ENCODE results near the gene OR11A1. TPM values are rescaled to one million over a fixed set of nuclear protein-coding genes. Genes with fewer than 3 reads are reported as not detected.

Gene OR11A1
- total and polyA plus RNA-seq, 9 donors = not detected

DNA sequence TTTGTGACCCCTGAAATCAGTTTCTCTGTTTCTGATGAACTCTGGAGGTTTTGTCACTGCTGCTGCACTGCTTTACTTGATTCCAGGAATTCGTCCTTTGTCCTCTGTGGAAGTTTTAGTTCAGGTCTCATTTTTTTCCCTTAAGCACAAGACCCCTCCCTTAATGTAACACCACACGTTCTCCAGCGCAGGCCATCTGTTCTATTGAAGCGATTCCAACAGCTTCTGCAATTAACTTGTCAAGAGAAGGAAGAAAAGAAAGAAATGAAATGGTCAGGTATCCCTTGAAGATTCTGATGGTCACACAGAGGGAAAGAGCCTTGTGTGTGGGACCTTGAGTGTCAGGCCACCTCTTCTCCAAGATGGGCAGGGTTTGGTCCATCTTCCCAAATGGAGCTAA lies 38.7 kb upstream of the OR11A1 start:
- peaks cover 4% of the 10 kb centered on the region for H3K27me3 ChIP-seq (ENCODE audit: control insufficient read depth, insufficient read depth, low read length)
- WGBS (ENCODE audit: insufficient coverage) = 100% methylated on average over 1 of the region's 4 CpGs
- no peak for DNase-seq

DNA sequence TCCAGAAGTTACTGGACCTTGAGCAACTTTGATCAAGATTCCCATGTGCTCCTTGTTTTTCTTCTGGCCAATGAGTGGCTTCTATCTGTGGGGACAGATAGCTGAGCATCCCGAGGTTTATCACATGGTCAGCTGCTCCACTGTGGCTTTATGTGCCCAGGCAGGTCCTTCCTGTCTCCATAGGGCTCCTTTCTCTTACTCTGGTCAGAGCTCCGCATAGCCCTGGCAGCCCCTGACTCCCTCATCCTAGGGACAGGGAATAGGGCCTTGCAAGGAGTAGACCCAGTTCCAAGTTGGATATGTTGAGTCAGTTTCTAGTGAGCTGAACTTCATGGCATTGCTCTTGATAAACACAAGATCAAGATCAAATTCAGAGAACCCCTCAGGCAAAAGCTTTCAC lies 37.3 kb upstream of the OR11A1 start:
- no peaks in the 10 kb centered on the region for H3K9me3 ChIP-seq (replicated peaks; ENCODE audit: control insufficient read depth, low read depth, low read length)
- no peaks in the 10 kb centered on the region for H3K36me3 ChIP-seq (ENCODE audit: control insufficient read depth, insufficient read depth, low read length)
- H3K4me3 ChIP-seq (ENCODE audit: low read length) = no peak overlapping the region
- no peaks in the 10 kb centered on the region for H3K27me3 ChIP-seq (ENCODE audit: control insufficient read depth, insufficient read depth, low read length)
- DNase-seq = no peak
- H3K27ac ChIP-seq (ENCODE audit: low read length) = no peak overlapping the region
- no peaks in the 10 kb centered on the region for H3K4me1 ChIP-seq (ENCODE audit: control insufficient read depth, insufficient read depth, low read length)
- WGBS (ENCODE audit: insufficient coverage) = 57% methylated on average over 1 of the region's 2 CpGs

More for the DNA sequence above, 38.7 kb upstream of the OR11A1 start:
- no peak overlapping the region for H3K4me3 ChIP-seq (ENCODE audit: low read length)
- no peaks in the 10 kb centered on the region for H3K9me3 ChIP-seq (replicated peaks; ENCODE audit: control insufficient read depth, low read depth, low read length)
- no peak overlapping the region for H3K27ac ChIP-seq (ENCODE audit: low read length)
- no peaks in the 10 kb centered on the region for H3K36me3 ChIP-seq (ENCODE audit: control insufficient read depth, insufficient read depth, low read length)
- H3K4me1 ChIP-seq (ENCODE audit: control insufficient read depth, insufficient read depth, low read length) = no peaks in the 10 kb centered on the region

DNA sequence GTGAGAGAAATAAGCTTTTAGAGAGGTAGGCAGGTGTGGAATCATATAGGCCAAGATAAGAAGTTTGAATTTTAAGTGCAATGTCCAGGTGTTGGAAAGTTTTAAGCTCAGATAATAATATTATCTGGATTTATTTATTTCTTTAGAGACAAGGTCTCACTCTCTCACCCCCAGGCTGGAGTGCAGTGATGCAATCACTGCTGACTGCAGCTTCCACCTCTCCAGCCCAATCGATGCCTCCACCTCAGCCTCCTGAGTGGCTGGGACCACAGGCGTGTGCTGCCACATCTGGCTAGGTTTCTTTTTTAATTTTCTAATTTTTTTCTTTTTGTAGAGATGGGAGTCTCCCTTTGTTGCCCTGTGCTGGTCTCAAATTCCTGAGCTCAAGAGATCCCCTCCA lies 36.4 kb upstream of the OR11A1 start:
- WGBS (ENCODE audit: insufficient coverage) = no CpG with 5 or more reads among the region's 2 CpGs
- Histone ChIP-seq H3K27ac (ENCODE audit: low read length) (no peak overlapping the region), H3K27me3 (ENCODE audit: control insufficient read depth, insufficient read depth, low read length) (no peaks in the 10 kb centered on the region), H3K4me1 (ENCODE audit: control insufficient read depth, insufficient read depth, low read length) (no peaks in the 10 kb centered on the region), H3K4me3 (ENCODE audit: low read length) (no peak overlapping the region), H3K9me3 (replicated peaks; ENCODE audit: control insufficient read depth, low read depth, low read length) (no peaks in the 10 kb centered on the region), H3K36me3 (ENCODE audit: control insufficient read depth, insufficient read depth, low read length) (no peaks in the 10 kb centered on the region)
- no peak for DNase-seq

- Histone ChIP-seq H3K4me3 (ENCODE audit: low read length) (no peak overlapping the region), H3K27ac (ENCODE audit: low read length) (no peak overlapping the region), H3K27me3 (ENCODE audit: control insufficient read depth, insufficient read depth, low read length) (no peaks in the 10 kb centered on the region), H3K36me3 (ENCODE audit: control insufficient read depth, insufficient read depth, low read length) (no peaks in the 10 kb centered on the region), H3K9me3 (replicated peaks; ENCODE audit: control insufficient read depth, low read depth, low read length) (no peaks in the 10 kb centered on the region), H3K4me1 (ENCODE audit: control insufficient read depth, insufficient read depth, low read length) (no peaks in the 10 kb centered on the region)
- no peak for DNase-seq
- WGBS (ENCODE audit: insufficient coverage) = 100% methylated on average over 1 of the region's 4 CpGs
Observed at GRCh38 chr6:29491574-29491973, 34.7 kb upstream of the OR11A1 start.

DNA sequence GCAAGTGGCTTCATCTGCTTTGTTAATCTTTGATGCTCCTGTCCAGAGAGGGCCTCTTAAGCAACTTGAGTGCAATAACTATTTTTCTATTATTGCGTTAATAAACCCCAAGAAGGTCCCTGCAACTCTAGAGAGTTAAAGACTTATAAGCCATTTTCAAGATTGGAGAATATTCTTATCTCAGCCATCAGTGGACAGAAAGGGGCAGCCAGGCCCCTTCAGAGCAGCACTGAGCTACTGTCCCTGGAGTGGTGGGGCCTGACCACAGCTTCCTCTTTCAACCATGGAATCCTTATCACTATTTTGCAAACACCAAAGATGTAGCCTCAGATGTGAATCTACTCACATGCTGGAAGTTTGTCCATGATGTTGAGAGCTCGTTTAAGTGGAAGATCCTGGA lies 33.7 kb upstream of the OR11A1 start:
- H3K27me3 ChIP-seq (ENCODE audit: control insufficient read depth, insufficient read depth, low read length) = no peaks in the 10 kb centered on the region
- H3K4me1 ChIP-seq (ENCODE audit: control insufficient read depth, insufficient read depth, low read length) = no peaks in the 10 kb centered on the region
- no peaks in the 10 kb centered on the region for H3K9me3 ChIP-seq (replicated peaks; ENCODE audit: control insufficient read depth, low read depth, low read length)
- H3K36me3 ChIP-seq (ENCODE audit: control insufficient read depth, insufficient read depth, low read length) = no peaks in the 10 kb centered on the region
- H3K27ac ChIP-seq (ENCODE audit: low read length) = no peak overlapping the region
- H3K4me3 ChIP-seq (ENCODE audit: low read length) = no peak overlapping the region
- WGBS (ENCODE audit: insufficient coverage) = no CpG with 5 or more reads among the region's 2 CpGs
- DNase-seq = no peak

DNA sequence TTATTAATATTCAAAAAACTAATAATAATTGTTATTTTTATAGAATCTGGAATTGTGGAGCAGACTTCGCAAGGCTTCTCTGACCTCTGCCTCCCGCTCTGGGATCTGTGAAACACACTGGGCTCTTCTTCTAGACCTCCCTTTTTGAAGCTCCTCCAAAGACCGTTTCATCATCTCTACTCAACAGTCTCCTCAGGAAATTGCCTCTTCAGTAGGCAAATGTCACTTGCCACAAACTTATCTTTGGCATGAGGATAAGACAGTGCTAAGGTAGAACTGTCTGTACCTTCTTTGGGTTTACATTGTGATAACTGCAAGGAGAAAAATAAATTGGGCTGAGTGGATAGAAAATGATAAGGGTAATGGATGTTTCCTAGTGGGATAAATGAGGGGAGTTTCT lies 33.2 kb upstream of the OR11A1 start:
- no peaks in the 10 kb centered on the region for H3K27me3 ChIP-seq (ENCODE audit: control insufficient read depth, insufficient read depth, low read length)
- no peaks in the 10 kb centered on the region for H3K36me3 ChIP-seq (ENCODE audit: control insufficient read depth, insufficient read depth, low read length)
- no peak overlapping the region for H3K4me3 ChIP-seq (ENCODE audit: low read length)
- DNase-seq = no peak
- no peak overlapping the region for H3K27ac ChIP-seq (ENCODE audit: low read length)
- 80% methylated on average over 1 of the region's 3 CpGs for WGBS (ENCODE audit: insufficient coverage)
- H3K9me3 ChIP-seq (replicated peaks; ENCODE audit: control insufficient read depth, low read depth, low read length) = no peaks in the 10 kb centered on the region
- no peaks in the 10 kb centered on the region for H3K4me1 ChIP-seq (ENCODE audit: control insufficient read depth, insufficient read depth, low read length)

- Histone ChIP-seq H3K4me3 (ENCODE audit: low read length) (no peak overlapping the region), H3K27me3 (ENCODE audit: control insufficient read depth, insufficient read depth, low read length) (no peaks in the 10 kb centered on the region), H3K27ac (ENCODE audit: low read length) (no peak overlapping the region), H3K9me3 (replicated peaks; ENCODE audit: control insufficient read depth, low read depth, low read length) (no peaks in the 10 kb centered on the region), H3K4me1 (ENCODE audit: control insufficient read depth, insufficient read depth, low read length) (no peaks in the 10 kb centered on the region), H3K36me3 (ENCODE audit: control insufficient read depth, insufficient read depth, low read length) (no peaks in the 10 kb centered on the region)
- WGBS (ENCODE audit: insufficient coverage) = 68% methylated on average over 2 of the region's 8 CpGs
- no peak for DNase-seq
Observed at GRCh38 chr6:29489286-29489685, 32.4 kb upstream of the OR11A1 start.

GRCh38 chr6:29488874-29489273 lies 32.0 kb upstream of the OR11A1 start:
- DNase-seq = no peak
- Histone ChIP-seq H3K9me3 (replicated peaks; ENCODE audit: control insufficient read depth, low read depth, low read length) (no peaks in the 10 kb centered on the region), H3K36me3 (ENCODE audit: control insufficient read depth, insufficient read depth, low read length) (no peaks in the 10 kb centered on the region), H3K27ac (ENCODE audit: low read length) (no peak overlapping the region), H3K27me3 (ENCODE audit: control insufficient read depth, insufficient read depth, low read length) (no peaks in the 10 kb centered on the region), H3K4me3 (ENCODE audit: low read length) (no peak overlapping the region), H3K4me1 (ENCODE audit: control insufficient read depth, insufficient read depth, low read length) (no peaks in the 10 kb centered on the region)

DNA sequence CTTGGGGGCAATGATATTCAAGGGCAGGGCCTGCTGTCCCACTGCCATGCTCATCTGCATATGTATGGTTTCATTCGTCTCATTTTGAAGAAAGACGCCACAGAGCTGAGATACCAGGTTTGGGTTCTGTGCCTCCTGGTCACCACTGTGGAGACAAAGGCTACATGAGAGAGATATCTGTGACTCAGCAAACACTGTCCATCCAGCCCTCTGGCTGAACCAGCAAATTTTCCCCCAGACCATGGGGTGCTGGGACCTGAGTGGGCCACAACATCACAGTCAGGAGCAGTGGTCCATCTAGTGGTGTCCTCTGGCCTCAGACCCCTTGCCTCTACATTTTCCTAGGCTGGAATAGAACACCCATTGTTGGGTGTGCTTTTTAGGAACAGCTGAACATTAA lies 30.8 kb upstream of the OR11A1 start, which contains the start of gene MAS1L:
Gene MAS1L (minus strand): TSS at position 297 of the 400 bp plus-strand sequence. CDS start 54 bp downstream, at position 243.
- Histone ChIP-seq H3K9me3 (replicated peaks; ENCODE audit: control insufficient read depth, low read depth, low read length) (no peaks in the 10 kb centered on the region), H3K27me3 (ENCODE audit: control insufficient read depth, insufficient read depth, low read length) (no peaks in the 10 kb centered on the region), H3K4me3 (ENCODE audit: low read length) (no peak within 1 kb of the TSS), H3K4me1 (ENCODE audit: control insufficient read depth, insufficient read depth, low read length) (no peaks in the 10 kb centered on the region), H3K36me3 (ENCODE audit: control insufficient read depth, insufficient read depth, low read length) (no peaks in the 10 kb centered on the region), H3K27ac (ENCODE audit: low read length) (no peak within 1 kb of the TSS)
- 85% methylated on average over 2 of the region's 2 CpGs for WGBS (ENCODE audit: insufficient coverage)
- no peak for DNase-seq

DNA sequence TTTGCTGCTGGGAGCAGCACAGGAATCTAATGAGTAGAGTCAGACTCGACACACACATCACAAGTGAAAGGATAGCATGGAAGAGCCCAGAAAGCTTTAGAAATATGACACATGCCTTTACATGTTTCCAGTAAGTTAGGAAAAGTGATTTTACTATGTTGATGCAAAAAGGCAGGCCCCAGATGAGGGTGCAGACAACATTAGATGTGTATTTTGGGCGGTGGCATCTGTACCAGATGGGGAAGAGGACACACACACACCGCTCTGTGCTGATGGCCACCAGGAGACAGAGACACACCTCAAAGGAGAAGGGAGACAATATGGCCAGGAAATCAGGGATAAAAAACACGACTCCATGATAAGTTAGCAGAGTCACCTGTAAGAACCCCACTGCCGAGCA lies 30.3 kb upstream of the OR11A1 start:
- Histone ChIP-seq H3K36me3 (ENCODE audit: control insufficient read depth, insufficient read depth, low read length) (no peaks in the 10 kb centered on the region), H3K27me3 (ENCODE audit: control insufficient read depth, insufficient read depth, low read length) (no peaks in the 10 kb centered on the region), H3K4me3 (ENCODE audit: low read length) (no peak overlapping the region), H3K27ac (ENCODE audit: low read length) (no peak overlapping the region), H3K4me1 (ENCODE audit: control insufficient read depth, insufficient read depth, low read length) (no peaks in the 10 kb centered on the region), H3K9me3 (replicated peaks; ENCODE audit: control insufficient read depth, low read depth, low read length) (no peaks in the 10 kb centered on the region)
- 87% methylated on average over 4 of the region's 5 CpGs for WGBS (ENCODE audit: insufficient coverage)
- no peak for DNase-seq

GRCh38 chr6:29486577-29486976 lies 29.7 kb upstream of the OR11A1 start:
- no peak overlapping the region for H3K27ac ChIP-seq (ENCODE audit: low read length)
- H3K36me3 ChIP-seq (ENCODE audit: control insufficient read depth, insufficient read depth, low read length) = no peaks in the 10 kb centered on the region
- no peaks in the 10 kb centered on the region for H3K27me3 ChIP-seq (ENCODE audit: control insufficient read depth, insufficient read depth, low read length)
- DNase-seq = no peak
- no peaks in the 10 kb centered on the region for H3K4me1 ChIP-seq (ENCODE audit: control insufficient read depth, insufficient read depth, low read length)
- no CpG with 5 or more reads among the region's 4 CpGs for WGBS (ENCODE audit: insufficient coverage)
- no peak overlapping the region for H3K4me3 ChIP-seq (ENCODE audit: low read length)
- no peaks in the 10 kb centered on the region for H3K9me3 ChIP-seq (replicated peaks; ENCODE audit: control insufficient read depth, low read depth, low read length)
